Mesothelial cell of epicardium (in vitro differentiated cells): ENCODE data around the gene TLR9. TPM values are rescaled to one million over a fixed set of nuclear protein-coding genes. Genes with fewer than 3 reads are reported as not detected.

ENCODE experiments used
- DNase-seq, 2 experiments: peaks; one replicate each; pipeline ENCODE4 v3.0.0; 2021; ENCODE audit warnings: low spot score in 2 of 2; ENCODE audit not compliant: unreplicated experiment in 2 of 2
- H3K27ac Mint-ChIP-seq: 2 replicates; pipeline ENCODE4 v1.8.0; 2021; ENCODE audit warnings: mixed read lengths
- H3K27me3 Mint-ChIP-seq: 2 replicates; pipeline ENCODE4 v1.8.0; 2021; ENCODE audit warnings: low read depth, mixed read lengths
- H3K36me3 Mint-ChIP-seq: 2 replicates; pipeline ENCODE4 v1.8.0; 2021; ENCODE audit warnings: mixed read lengths
- H3K4me1 Mint-ChIP-seq: 2 replicates; pipeline ENCODE4 v1.8.0; 2021; ENCODE audit warnings: mixed read lengths
- H3K4me3 Mint-ChIP-seq: 2 replicates; pipeline ENCODE4 v1.8.0; 2021; ENCODE audit warnings: mild to moderate bottlenecking, moderate library complexity, mixed read lengths
- H3K9me3 Mint-ChIP-seq: 2 replicates; pipeline ENCODE4 v1.8.0; 2021; ENCODE audit warnings: mixed read lengths
- CTCF ChIP-seq: fragments of 200-600 bp; sonication (generic); IDR thresholded peaks from one replicate; pipeline ENCODE4 v1.5.0; 2021; ENCODE audit warnings: antibody characterized with exemption; ENCODE audit not compliant: unreplicated experiment
- total RNA-seq: library from RNA; stranded (reverse); gene quantifications from 3 replicates; pipeline ENCODE4 v1.2.1, GENCODE V29; 2021

Gene TLR9
- total RNA-seq, 1 donor from 2014 or later, result 0.16 TPM

- H3K4me3 Mint-ChIP-seq, result no peak overlapping the region
- peak overlapping the region; percentile 30 for H3K27ac Mint-ChIP-seq
- peaks cover 26% of the 10 kb centered on the region for H3K4me1 Mint-ChIP-seq
- H3K27me3 Mint-ChIP-seq, result no peaks in the 10 kb centered on the region
- no peaks in the 10 kb centered on the region for H3K9me3 Mint-ChIP-seq
- peaks cover 42% of the 10 kb centered on the region for H3K36me3 Mint-ChIP-seq
- TF ChIP-seq CTCF, result no peak
- DNase-seq, result no peak
Measured at GRCh38 chr3:52268036-52268435, 42.6 kb upstream of the TLR9 start.

- Mint-ChIP-seq H3K36me3 (peaks cover 53% of the 10 kb centered on the region), H3K4me1 (peaks cover 7% of the 10 kb centered on the region), H3K9me3 (no peaks in the 10 kb centered on the region), H3K27ac (no peak overlapping the region), H3K4me3 (no peak overlapping the region), H3K27me3 (no peaks in the 10 kb centered on the region)
- TF ChIP-seq CTCF, result no peak
- no peak for DNase-seq
Measured at GRCh38 chr3:52265387-52265786, 39.9 kb upstream of the TLR9 start.

GRCh38 chr3:52262447-52262846, 37.0 kb upstream of the TLR9 start:
- H3K9me3 Mint-ChIP-seq, result no peaks in the 10 kb centered on the region
- peaks cover 6% of the 10 kb centered on the region for H3K4me1 Mint-ChIP-seq
- no peak overlapping the region for H3K4me3 Mint-ChIP-seq
- H3K36me3 Mint-ChIP-seq, result peaks cover 60% of the 10 kb centered on the region
- no peaks in the 10 kb centered on the region for H3K27me3 Mint-ChIP-seq
- no peak overlapping the region for H3K27ac Mint-ChIP-seq
- no peak for DNase-seq
- no peak for TF ChIP-seq CTCF

- no peak for DNase-seq
- Mint-ChIP-seq H3K27me3 (no peaks in the 10 kb centered on the region), H3K9me3 (no peaks in the 10 kb centered on the region), H3K4me3 (no peak overlapping the region), H3K27ac (no peak overlapping the region), H3K4me1 (peaks cover 5% of the 10 kb centered on the region), H3K36me3 (peaks cover 61% of the 10 kb centered on the region)
- no peak for TF ChIP-seq CTCF
Measured at GRCh38 chr3:52259448-52259847, 34.0 kb upstream of the TLR9 start.

GRCh38 chr3:52259035-52259434, 33.6 kb upstream of the TLR9 start:
- Mint-ChIP-seq H3K9me3 (no peaks in the 10 kb centered on the region), H3K27me3 (no peaks in the 10 kb centered on the region), H3K4me3 (no peak overlapping the region), H3K36me3 (peaks cover 61% of the 10 kb centered on the region), H3K4me1 (peaks cover 7% of the 10 kb centered on the region), H3K27ac (no peak overlapping the region)
- DNase-seq, result no peak
- no peak for TF ChIP-seq CTCF

- Mint-ChIP-seq H3K4me3 (no peak overlapping the region), H3K4me1 (peaks cover 6% of the 10 kb centered on the region), H3K9me3 (no peaks in the 10 kb centered on the region), H3K27me3 (no peaks in the 10 kb centered on the region), H3K36me3 (peaks cover 59% of the 10 kb centered on the region), H3K27ac (no peak overlapping the region)
- DNase-seq, result no peak
- no peak for TF ChIP-seq CTCF
Measured at GRCh38 chr3:52257911-52258310, 32.5 kb upstream of the TLR9 start.
